WI38 (cell line): ENCODE measurements around the gene GGTLC1.

Experiments
- H3K4me3 ChIP-seq: 2 replicates; pipeline ENCODE4 v1.5.1; 2011; ENCODE audit warnings: low read depth, mild to moderate bottlenecking, control low read depth, low read length
- TF ChIP-seq, protein P1 (sequence below): IDR thresholded peaks from 2 replicates; pipeline ENCODE4 v1.5.1; 2012; ENCODE audit warnings: low read depth, mild to moderate bottlenecking, control low read depth, low read length

Gene GGTLC1

DNA sequence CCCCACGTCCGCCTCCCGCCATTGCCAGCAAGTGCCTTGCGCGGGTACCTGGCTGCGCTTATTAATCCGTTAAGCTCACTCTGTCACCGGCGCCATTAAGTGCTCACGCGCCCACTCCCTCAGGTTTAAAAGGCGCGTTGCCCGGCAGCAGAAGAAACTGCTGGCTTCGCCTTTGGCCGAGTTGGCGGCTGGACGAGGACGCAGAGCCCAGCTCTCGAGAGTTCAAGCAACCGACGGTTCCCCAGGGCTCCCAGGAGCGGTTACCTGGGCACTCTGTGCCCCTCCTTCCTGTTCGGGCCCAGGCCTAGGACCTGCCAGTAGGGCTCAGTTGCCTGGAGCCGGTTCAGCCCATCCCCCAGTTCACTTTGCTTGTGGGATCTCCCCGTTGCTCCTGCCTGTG lies at the start of gene GGTLC1:
TSS of gene GGTLC1 (minus strand) at position 219 of the 400 bp plus-strand sequence. CDS start 2,168 bp downstream, outside the sequence.
- no peak within 1 kb of the TSS for H3K4me3 ChIP-seq
- TF ChIP-seq, protein P1, sequence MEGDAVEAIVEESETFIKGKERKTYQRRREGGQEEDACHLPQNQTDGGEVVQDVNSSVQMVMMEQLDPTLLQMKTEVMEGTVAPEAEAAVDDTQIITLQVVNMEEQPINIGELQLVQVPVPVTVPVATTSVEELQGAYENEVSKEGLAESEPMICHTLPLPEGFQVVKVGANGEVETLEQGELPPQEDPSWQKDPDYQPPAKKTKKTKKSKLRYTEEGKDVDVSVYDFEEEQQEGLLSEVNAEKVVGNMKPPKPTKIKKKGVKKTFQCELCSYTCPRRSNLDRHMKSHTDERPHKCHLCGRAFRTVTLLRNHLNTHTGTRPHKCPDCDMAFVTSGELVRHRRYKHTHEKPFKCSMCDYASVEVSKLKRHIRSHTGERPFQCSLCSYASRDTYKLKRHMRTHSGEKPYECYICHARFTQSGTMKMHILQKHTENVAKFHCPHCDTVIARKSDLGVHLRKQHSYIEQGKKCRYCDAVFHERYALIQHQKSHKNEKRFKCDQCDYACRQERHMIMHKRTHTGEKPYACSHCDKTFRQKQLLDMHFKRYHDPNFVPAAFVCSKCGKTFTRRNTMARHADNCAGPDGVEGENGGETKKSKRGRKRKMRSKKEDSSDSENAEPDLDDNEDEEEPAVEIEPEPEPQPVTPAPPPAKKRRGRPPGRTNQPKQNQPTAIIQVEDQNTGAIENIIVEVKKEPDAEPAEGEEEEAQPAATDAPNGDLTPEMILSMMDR = no peak

DNA sequence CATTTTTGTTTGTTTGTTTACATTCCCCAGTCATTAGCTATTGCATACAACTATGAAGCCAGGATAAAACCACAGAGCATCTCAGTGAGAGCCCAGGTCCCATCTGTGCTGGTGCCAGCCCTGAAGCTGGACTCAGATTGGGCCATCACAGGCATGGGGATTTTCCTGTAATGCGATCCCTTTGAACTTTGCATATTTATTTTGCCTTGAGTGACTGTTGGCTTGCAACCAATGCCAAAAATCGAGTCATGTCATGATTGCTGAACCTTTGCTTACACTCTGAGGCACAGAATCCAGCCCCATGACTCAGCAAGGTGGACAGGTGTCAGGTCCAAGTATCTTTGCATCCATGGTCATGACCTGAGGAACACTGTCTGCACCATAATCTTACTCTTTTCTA lies 46.2 kb upstream of the GGTLC1 start:
- H3K4me3 ChIP-seq = no peak overlapping the region
- TF ChIP-seq, protein P1 = no peak

DNA sequence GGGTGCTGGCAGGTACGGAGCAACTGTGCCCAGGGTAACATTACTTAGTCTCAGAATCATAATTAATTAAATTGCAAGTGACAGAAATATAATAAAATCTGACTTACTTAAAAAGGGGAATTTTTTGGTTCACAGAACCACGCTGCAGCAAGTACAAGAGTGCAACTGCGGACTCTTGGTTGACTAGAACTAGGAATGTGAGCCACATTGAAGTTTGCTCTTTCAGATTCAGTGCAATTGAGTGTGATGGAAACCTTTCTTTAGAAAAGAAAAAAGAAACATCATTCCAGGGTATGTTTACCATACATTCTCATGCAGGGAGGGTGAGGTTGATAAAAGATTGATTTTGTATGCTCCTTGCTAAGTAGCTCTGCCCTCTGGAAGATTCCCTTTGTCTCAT lies 45.0 kb upstream of the GGTLC1 start:
- H3K4me3 ChIP-seq = no peak overlapping the region
- TF ChIP-seq, protein P1 = no peak

DNA sequence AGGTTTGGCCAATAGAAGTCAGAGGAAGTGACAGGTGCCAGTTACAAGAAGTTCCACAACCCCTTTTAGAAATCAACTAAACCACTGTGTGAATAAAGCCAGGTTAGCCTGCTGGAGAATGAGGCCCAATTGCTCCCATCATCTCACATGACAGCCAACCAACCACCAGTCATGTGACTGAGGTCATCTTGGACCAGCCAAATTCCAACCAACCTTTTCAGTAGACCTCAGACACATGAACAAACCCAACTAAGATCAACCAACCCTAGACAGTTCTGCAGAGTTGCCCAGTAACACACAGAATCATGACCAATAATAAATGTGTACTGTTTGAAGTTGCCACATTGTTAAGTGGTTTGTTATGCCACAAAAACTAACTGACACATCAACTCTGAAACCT lies 44.6 kb upstream of the GGTLC1 start:
- no peak overlapping the region for H3K4me3 ChIP-seq
- TF ChIP-seq, protein P1 = no peak

DNA sequence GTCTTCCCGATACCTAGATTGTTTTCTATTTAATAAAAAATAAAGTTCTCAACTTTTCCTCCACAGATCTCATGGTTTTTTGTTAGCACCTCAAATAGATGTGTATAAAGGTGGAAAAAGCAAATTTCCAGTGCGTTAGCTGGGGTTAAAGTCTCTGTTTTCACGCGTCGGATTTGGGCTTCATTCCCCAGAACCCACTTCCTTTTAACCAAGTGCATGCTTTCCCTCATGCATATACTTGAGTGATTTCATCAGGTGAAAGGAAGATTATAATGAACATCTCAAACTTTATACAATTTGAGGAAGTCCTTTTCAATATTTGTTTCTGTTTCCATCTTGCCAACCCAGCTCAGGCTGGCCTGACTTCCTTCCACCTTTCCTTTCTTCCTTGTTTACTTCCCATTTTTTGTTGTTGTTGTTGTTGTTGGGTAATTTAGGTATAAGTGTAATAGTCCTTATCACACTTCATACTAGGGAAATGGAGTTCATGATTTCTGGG lies 43.9 kb upstream of the GGTLC1 start:
- no peak overlapping the region for H3K4me3 ChIP-seq
- TF ChIP-seq, protein P1 = no peak

DNA sequence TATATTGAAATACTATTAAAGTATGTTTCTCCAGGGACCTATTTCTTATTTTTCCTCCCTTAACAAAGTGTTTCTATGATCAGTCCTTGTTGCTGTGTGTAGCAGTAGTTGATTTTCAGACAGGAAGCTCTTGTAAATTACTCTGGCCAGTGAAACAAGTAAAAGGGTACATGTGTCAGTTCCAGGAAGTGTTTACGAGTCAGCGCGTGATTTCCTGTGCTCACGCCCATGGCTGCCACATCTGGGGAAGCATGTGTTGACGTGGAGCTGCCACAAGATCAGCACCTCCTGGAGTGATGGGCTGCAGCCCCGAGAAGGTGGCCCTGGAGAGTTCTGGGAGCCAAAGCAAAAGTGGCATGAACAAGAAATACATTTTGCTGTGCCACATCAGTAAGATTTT lies 38.6 kb upstream of the GGTLC1 start:
- TF ChIP-seq, protein P1 = no peak
- H3K4me3 ChIP-seq = no peak overlapping the region

DNA sequence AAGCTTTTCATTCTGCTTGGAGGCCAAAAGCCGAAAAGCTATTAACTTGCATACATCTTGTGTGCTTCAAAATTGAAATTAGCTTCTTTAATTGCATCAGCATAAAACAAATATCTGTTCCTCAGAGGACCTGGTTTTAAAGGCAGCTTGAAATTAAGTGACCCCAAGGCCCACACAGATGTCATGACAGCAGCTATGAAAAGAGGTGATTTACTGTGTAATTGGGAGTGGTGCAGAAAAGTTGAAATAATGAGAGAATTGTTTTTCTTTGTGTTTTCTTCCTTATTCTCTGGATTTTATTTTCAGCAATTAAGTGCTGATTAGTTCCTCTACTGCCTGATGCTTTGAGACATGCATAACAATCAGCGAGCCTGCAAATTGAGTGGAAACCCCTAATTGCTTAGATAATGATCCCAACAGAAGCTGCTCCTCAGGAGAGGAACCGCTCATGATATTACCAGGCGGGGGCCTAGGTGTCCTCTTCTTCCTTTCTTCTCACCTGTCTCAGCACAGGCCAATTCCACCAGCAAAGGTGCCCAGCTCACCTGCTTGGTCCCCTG lies 34.1 kb upstream of the GGTLC1 start:
- TF ChIP-seq, protein P1 = no peak
- H3K4me3 ChIP-seq = no peak overlapping the region
